Measurements from ENCODE around the gene KRT79. TPM values are rescaled to one million over a fixed set of nuclear protein-coding genes. Genes with fewer than 3 reads are reported as not detected.

KRT79 gene
- total and polyA plus RNA-seq, 2 of the 8 experiments (the other 6 are each of a cell fraction or from before 2014, with no cell fraction given) = not detected

DNA sequence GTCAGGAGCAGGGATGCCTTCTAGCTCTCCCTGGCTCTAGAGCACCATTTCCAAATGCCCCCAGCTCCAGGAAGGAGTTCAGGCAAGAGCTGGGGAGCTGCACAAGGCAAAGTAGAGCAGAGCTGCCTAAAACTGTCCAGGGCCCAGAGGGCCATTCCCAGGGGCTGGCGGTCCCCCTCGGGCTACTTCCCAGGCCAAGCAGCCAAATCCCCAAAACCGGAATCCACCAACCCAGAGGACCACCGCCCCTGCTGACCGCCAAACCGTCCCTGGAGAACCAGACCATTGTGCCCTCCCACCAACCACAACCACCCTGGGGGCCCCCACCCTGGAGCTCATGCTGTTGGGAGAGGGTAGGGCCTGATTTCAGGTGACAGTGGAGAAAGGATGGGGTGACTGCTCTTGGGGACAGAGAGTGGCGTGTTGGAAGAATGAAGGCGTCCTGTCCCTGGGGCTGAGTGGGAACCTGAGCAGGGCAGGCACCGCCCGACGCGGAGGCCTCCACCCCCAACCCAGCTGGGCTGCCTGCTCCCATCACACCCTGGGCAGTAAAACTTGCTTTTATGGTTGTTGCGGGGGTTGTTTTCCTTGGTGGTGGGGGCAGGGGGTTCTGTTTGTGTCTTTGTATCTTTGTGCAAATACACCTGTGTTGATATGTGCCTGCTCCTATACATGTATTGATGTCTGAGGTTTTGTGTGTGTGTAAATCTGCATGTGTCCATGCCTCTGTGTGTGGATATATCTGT is 38.7 kb upstream of the KRT79 start:
- H3K23me2 ChIP-seq (ENCODE audit: low read depth, low read length) = peaks cover 5% of the 10 kb centered on the region; the same call in 1 of the 2 replicates
- WGBS, 2 experiments (ENCODE audit: extremely low coverage in 1 of 2, insufficient coverage in 1 of 2, insufficient read length in 1 of 2, insufficient replicate concordance in 2 of 2, low coverage in 1 of 2, low lambda C conversion rate in 2 of 2, missing lambda C conversion rate in 1 of 2) = 72% methylated on average over 13 of the region's 13 CpGs; no CpG with 5 or more reads in 1 of the 2 experiments
- no peak overlapping the region for H3K23ac ChIP-seq (ENCODE audit: insufficient read length)
- H3K9ac ChIP-seq (replicated peaks in 1 of 4; ENCODE audit: extremely low read depth in 1 of 4, low read depth in 3 of 4, low read length in 3 of 4) = no peak overlapping the region
- H2AK5ac ChIP-seq (ENCODE audit: low read depth, low read length) = no peak overlapping the region
- no peak overlapping the region for H2AFZ ChIP-seq (ENCODE audit: low read length)
- no peaks in the 10 kb centered on the region for H3K36me3 ChIP-seq (ENCODE audit: control insufficient read depth in 2 of 4, insufficient read depth in 4 of 4, low read length in 3 of 4)
- peaks cover 0 to 2% (median 0%) of the 10 kb centered on the region in 4 experiments; a peak in 3 of 7 replicates for H3K4me1 ChIP-seq (replicated peaks in 1 of 4; ENCODE audit: control insufficient read depth in 3 of 4, insufficient read depth in 4 of 4, low read length in 3 of 4)
- H3K79me1 ChIP-seq (ENCODE audit: low read depth, low read length) = no peaks in the 10 kb centered on the region
- FAIRE-seq (no peak), DNase-seq (ENCODE audit: low read depth in 1 of 2, low spot score in 2 of 2) (no peak)
- no peak overlapping the region for H3K4ac ChIP-seq (replicated peaks; ENCODE audit: insufficient read length, low read depth, low read length)
- H2BK12ac ChIP-seq (ENCODE audit: low read depth, low read length) = no peak overlapping the region
- peaks cover 0 to 3% of the 10 kb centered on the region in 2 experiments for H4K20me1 ChIP-seq (replicated peaks in 1 of 2; ENCODE audit: control insufficient read depth in 1 of 2, insufficient read depth in 2 of 2, low read length in 2 of 2)
- H3K14ac ChIP-seq (ENCODE audit: insufficient read length) = no peak overlapping the region
- H2BK5ac ChIP-seq (ENCODE audit: low read depth, low read length) = no peak overlapping the region
- no peak overlapping the region for H3K27ac ChIP-seq (ENCODE audit: low read depth, low read length)
- ChIA-PET POLR2A (ENCODE audit: partially characterized antibody) (no interaction called here), CTCF (ENCODE audit: partially characterized antibody) (interaction anchor here (0.7 to 22.2 kb wide), 34 partner anchors 7 to 732 kb away, joined by 3 to 502 read pairs (median 4); partner anchors contain the start of gene KRT85)
- H3K4me3 ChIP-seq (ENCODE audit: extremely low read depth in 1 of 4, insufficient read depth in 2 of 4, low read depth in 3 of 4, low read length in 4 of 4) = no peak overlapping the region
- H4K8ac ChIP-seq (ENCODE audit: extremely low read depth, insufficient read depth, low read length) = no peak overlapping the region
- H3K4me2 ChIP-seq (ENCODE audit: insufficient read depth in 1 of 2, low read depth in 2 of 2, low read length in 2 of 2) = no peak overlapping the region; a peak in 1 of 4 replicates
- no peak overlapping the region for H2BK20ac ChIP-seq (ENCODE audit: low read length)
- H3K27me3 ChIP-seq (replicated peaks in 1 of 4; ENCODE audit: control insufficient read depth in 3 of 4, extremely low read depth in 1 of 4, insufficient read depth in 3 of 4, low read length in 3 of 4) = peaks cover 0 to 22% (median 12%) of the 10 kb centered on the region in 4 experiments; a peak in 5 of 7 replicates
- no peak overlapping the region for H3K56ac ChIP-seq (replicated peaks; ENCODE audit: insufficient read length, low read depth, low read length)
- no peaks in the 10 kb centered on the region for H3K79me2 ChIP-seq (ENCODE audit: control insufficient read depth in 1 of 2, insufficient read depth in 2 of 2, low read length in 2 of 2)
- no peak overlapping the region for H2BK120ac ChIP-seq (replicated peaks; ENCODE audit: low read depth, low read length)
- no peak overlapping the region for H4K5ac ChIP-seq (ENCODE audit: insufficient read length, low read depth, low read length)
- H3K18ac ChIP-seq (ENCODE audit: extremely low read depth, low read length) = no peak overlapping the region
- H3K9me3 ChIP-seq (ENCODE audit: insufficient read depth in 2 of 2, low read depth in 1 of 2, low read length in 1 of 2) = no peaks in the 10 kb centered on the region
- TF ChIP-seq RNF2 (IDR thresholded peaks at IDR 0.05; ENCODE audit: borderline replicate concordance, low read depth, low read length, missing control alignments, poor library complexity, severe bottlenecking) (no peak), GTF2F1 (IDR thresholded peaks at IDR 0.05; ENCODE audit: borderline replicate concordance, low read depth, low read length) (no peak), NRF1 (IDR thresholded peaks at IDR 0.05; ENCODE audit: low read depth, low read length) (no peak), YY1 (IDR thresholded peaks at IDR 0.05; ENCODE audit: low read depth, low read length) (no peak)
- H2BK15ac ChIP-seq (ENCODE audit: low read length) = no peak overlapping the region
- no peak overlapping the region for H4K91ac ChIP-seq (replicated peaks; ENCODE audit: insufficient read length, low read length)

Data from H1 (cell line).